OCI-LY1 (cell line): ENCODE results near the gene H6PD.

Experiments used
- H2AFZ ChIP-seq: fragments of 200-600 bp; sonication (generic), shearing (Covaris generic); 2 replicates; pipeline ENCODE4 v1.6.0; 2014; ENCODE audit warnings: antibody characterized with exemption, mild to moderate bottlenecking, low read length
- H3F3A ChIP-seq: fragments of 200-600 bp; sonication (generic), shearing (Covaris generic); 2 replicates; pipeline ENCODE4 v1.6.0; 2014; ENCODE audit warnings: mild to moderate bottlenecking, antibody characterized with exemption, low read length, moderate library complexity; ENCODE audit not compliant: insufficient read depth
- H3K27ac ChIP-seq: fragments of 200-600 bp; sonication (generic); 2 replicates; pipeline ENCODE4 v1.5.1; 2014; ENCODE audit warnings: low read length, mixed run types, mild to moderate bottlenecking, low read depth; ENCODE audit not compliant: poor library complexity, severe bottlenecking
- H3K27me3 ChIP-seq: fragments of 200-600 bp; sonication (generic); 2 replicates; pipeline ENCODE4 v1.6.0; 2014; ENCODE audit warnings: antibody characterized with exemption, mild to moderate bottlenecking, low read length, moderate library complexity; ENCODE audit not compliant: insufficient read depth
- H3K36me3 ChIP-seq: fragments of 200-600 bp; sonication (generic); 2 replicates; pipeline ENCODE4 v1.6.1; 2014; ENCODE audit warnings: mild to moderate bottlenecking, antibody characterized with exemption, low read length, moderate library complexity, mixed read lengths; ENCODE audit not compliant: insufficient read depth
- H3K4me1 ChIP-seq: fragments of 200-600 bp; sonication (generic); 2 replicates; pipeline ENCODE4 v1.5.1; 2014; ENCODE audit warnings: mild to moderate bottlenecking, low read length, moderate library complexity; ENCODE audit not compliant: insufficient read depth, severe bottlenecking
- H3K4me2 ChIP-seq: fragments of 200-600 bp; sonication (generic), shearing (Covaris generic); 2 replicates; pipeline ENCODE4 v1.6.1; 2014; ENCODE audit warnings: low read length
- H3K4me3 ChIP-seq: fragments of 200-600 bp; sonication (generic); 2 replicates; pipeline ENCODE4 v1.5.1; 2014; ENCODE audit warnings: low read length, low read depth, mild to moderate bottlenecking, mixed read lengths; ENCODE audit not compliant: poor library complexity, severe bottlenecking
- H3K79me2 ChIP-seq: fragments of 200-600 bp; shearing (Covaris generic); 2 replicates; pipeline ENCODE4 v1.6.1; 2016; ENCODE audit warnings: mixed run types, low read length, mixed read lengths; ENCODE audit not compliant: insufficient read depth
- H3K9ac ChIP-seq: fragments of 200-600 bp; sonication (generic), shearing (Covaris generic); 2 replicates; pipeline ENCODE4 v1.6.1; 2014; ENCODE audit warnings: mild to moderate bottlenecking, low read length, mixed read lengths
- H3K9me2 ChIP-seq: fragments of 200-600 bp; sonication (generic), shearing (Covaris generic); 2 replicates; pipeline ENCODE4 v1.6.1; 2014; ENCODE audit warnings: low read depth, mild to moderate bottlenecking, low read length, mixed read lengths
- H3K9me3 ChIP-seq: fragments of 200-600 bp; shearing (Covaris generic); 2 replicates; pipeline ENCODE4 v1.6.1; 2014; ENCODE audit warnings: low read length, mixed read lengths
- H4K20me1 ChIP-seq: fragments of 200-600 bp; sonication (generic), shearing (Covaris generic); 2 replicates; pipeline ENCODE4 v1.6.0; 2016; ENCODE audit warnings: mild to moderate bottlenecking, low read length; ENCODE audit not compliant: insufficient read depth
- CTCF ChIP-seq: fragments of 200-600 bp; sonication (generic), shearing (Covaris generic); IDR thresholded peaks from 2 replicates; pipeline ENCODE4 v1.5.1; 2017; ENCODE audit warnings: mild to moderate bottlenecking, antibody characterized with exemption, low read length, moderate library complexity, mixed read lengths
- EZH2 ChIP-seq: fragments of 200-600 bp; sonication (generic), shearing (Covaris generic); IDR thresholded peaks from 2 replicates; pipeline ENCODE4 v1.8.0; 2017; ENCODE audit warnings: borderline replicate concordance, mixed run types, mild to moderate bottlenecking, antibody characterized with exemption, low read length, moderate library complexity, mixed read lengths

The H6PD gene

GRCh38 chr1:9271283-9271682 lies 36.7 kb downstream of the H6PD start:
- Histone ChIP-seq H3K36me3 (no peaks in the 10 kb centered on the region), H2AFZ (no peak overlapping the region), H3K27me3 (no peaks in the 10 kb centered on the region), H3K4me2 (no peak overlapping the region), H3K9me3 (no peaks in the 10 kb centered on the region), H3K4me3 (no peak overlapping the region), H3K4me1 (no peaks in the 10 kb centered on the region), H3F3A (no peaks in the 10 kb centered on the region), H3K9ac (no peak overlapping the region), H3K9me2 (no peaks in the 10 kb centered on the region), H4K20me1 (no peaks in the 10 kb centered on the region), H3K79me2 (no peaks in the 10 kb centered on the region), H3K27ac (no peak overlapping the region)
- no peak for TF ChIP-seq EZH2
- no peak for TF ChIP-seq CTCF

GRCh38 chr1:9271861-9272595 lies 37.5 kb downstream of the H6PD start:
- no peaks in the 10 kb centered on the region for H3F3A ChIP-seq
- no peak overlapping the region for H3K27ac ChIP-seq
- no peaks in the 10 kb centered on the region for H3K79me2 ChIP-seq
- H3K9ac ChIP-seq = no peak overlapping the region
- H3K4me2 ChIP-seq = no peak overlapping the region
- H2AFZ ChIP-seq = no peak overlapping the region
- TF ChIP-seq EZH2 = no peak
- peaks cover 3% of the 10 kb centered on the region; the same call in 1 of the 2 replicates for H3K27me3 ChIP-seq
- no peaks in the 10 kb centered on the region for H3K9me3 ChIP-seq
- no peaks in the 10 kb centered on the region for H3K9me2 ChIP-seq
- H3K4me3 ChIP-seq = no peak overlapping the region
- no peaks in the 10 kb centered on the region for H3K36me3 ChIP-seq
- no peaks in the 10 kb centered on the region for H4K20me1 ChIP-seq
- H3K4me1 ChIP-seq = no peaks in the 10 kb centered on the region

GRCh38 chr1:9273177-9273576 lies 38.6 kb downstream of the H6PD start:
- no peaks in the 10 kb centered on the region for H3F3A ChIP-seq
- H4K20me1 ChIP-seq = no peaks in the 10 kb centered on the region
- peaks cover 3% of the 10 kb centered on the region; the same call in 1 of the 2 replicates for H3K27me3 ChIP-seq
- H3K9ac ChIP-seq = no peak overlapping the region
- H3K9me3 ChIP-seq = no peaks in the 10 kb centered on the region
- H2AFZ ChIP-seq = no peak overlapping the region
- no peak overlapping the region for H3K4me3 ChIP-seq
- H3K27ac ChIP-seq = no peak overlapping the region
- TF ChIP-seq EZH2 (no peak), CTCF (no peak)
- H3K9me2 ChIP-seq = no peaks in the 10 kb centered on the region
- H3K79me2 ChIP-seq = no peaks in the 10 kb centered on the region
- H3K4me1 ChIP-seq = no peaks in the 10 kb centered on the region
- no peaks in the 10 kb centered on the region for H3K36me3 ChIP-seq
- H3K4me2 ChIP-seq = no peak overlapping the region

GRCh38 chr1:9275161-9275560 lies 40.6 kb downstream of the H6PD start:
- H4K20me1 ChIP-seq = no peaks in the 10 kb centered on the region
- no peaks in the 10 kb centered on the region for H3K36me3 ChIP-seq
- peaks cover 3% of the 10 kb centered on the region; the same call in 1 of the 2 replicates for H3K27me3 ChIP-seq
- H3K4me3 ChIP-seq = no peak overlapping the region
- no peaks in the 10 kb centered on the region for H3K4me1 ChIP-seq
- no peak overlapping the region for H3K9ac ChIP-seq
- H3K9me2 ChIP-seq = no peaks in the 10 kb centered on the region
- H3K4me2 ChIP-seq = no peak overlapping the region
- no peaks in the 10 kb centered on the region for H3F3A ChIP-seq
- no peak overlapping the region for H2AFZ ChIP-seq
- no peaks in the 10 kb centered on the region for H3K79me2 ChIP-seq
- TF ChIP-seq EZH2 (no peak), CTCF (no peak)
- no peak overlapping the region for H3K27ac ChIP-seq
- H3K9me3 ChIP-seq = no peaks in the 10 kb centered on the region
